Ovary (tissue), 3 donors: ENCODE measurements around the gene MTFR1L.

Experiments
- CTCF ChIP-seq, 3 donors: fragments of 450-650 bp in 2 of 3; fragments of 200-600 bp in 1 of 3; IDR thresholded peaks; one replicate each; pipeline versions ENCODE4 v1.5.1 to v1.8.0; 2016 to 2022; ENCODE audit warnings: antibody characterized with exemption in 3 of 3, mild to moderate bottlenecking in 1 of 3
- POLR2A ChIP-seq: fragments of 450-650 bp; IDR thresholded peaks from one replicate; pipeline ENCODE4 v1.6.1; 2017; ENCODE audit warnings: antibody characterized with exemption, mild to moderate bottlenecking, moderate library complexity
- donor health status: DM: no; HTN: no; CAD: no.

- TF ChIP-seq CTCF (IDR thresholded peaks at IDR 0.05) (no peak), POLR2A (no peak)
Measured at GRCh38 chr1:25832336-25833037, 12.7 kb downstream of the MTFR1L start.
